OCI-LY1 (cell line): Measurements from ENCODE around the gene IRF8.

ENCODE experiments used
- CTCF ChIP-seq: fragments of 200-600 bp; sonication (generic), shearing (Covaris generic); IDR thresholded peaks from 2 replicates; pipeline ENCODE4 v1.5.1; 2017; ENCODE audit warnings: mild to moderate bottlenecking, antibody characterized with exemption, low read length, moderate library complexity, mixed read lengths
- EZH2 ChIP-seq: fragments of 200-600 bp; sonication (generic), shearing (Covaris generic); IDR thresholded peaks from 2 replicates; pipeline ENCODE4 v1.8.0; 2017; ENCODE audit warnings: borderline replicate concordance, mixed run types, mild to moderate bottlenecking, antibody characterized with exemption, low read length, moderate library complexity, mixed read lengths

- TF ChIP-seq CTCF (no peak), EZH2 (no peak)
Measured at GRCh38 chr16:85946541-85947124, 47.7 kb downstream of the IRF8 start.
